HG03095 (cell line): ENCODE measurements around the gene SPDYA.
"Not testable (repeated sequence)": the region's sequence is repeated elsewhere in the genome, so short reads cannot be mapped to it uniquely, and the experiment has no call there.

Experiments
- ATAC-seq: cut with Tn5 transposase; IDR thresholded peaks from one replicate; pipeline ENCODE4 v1.9.1; 2021; ENCODE audit warnings: moderate library complexity; ENCODE audit not compliant: unreplicated experiment

Gene SPDYA

GRCh38 chr2:28810384-28811285, at the start of gene SPDYA:
Gene SPDYA (plus strand): TSS chr2:28810834. CDS start chr2:28816015, 5,181 bp downstream.
- ATAC-seq: peak; percentile 69

GRCh38 chr2:28761420-28761819, 49.2 kb upstream of the SPDYA start:
- ATAC-seq: no peak

- ATAC-seq: no peak
Observed at GRCh38 chr2:28764909-28765711, 45.5 kb upstream of the SPDYA start.

GRCh38 chr2:28766070-28766469, 44.6 kb upstream of the SPDYA start:
- ATAC-seq: no peak

- no peak for ATAC-seq
Observed at GRCh38 chr2:28767337-28767736, 43.3 kb upstream of the SPDYA start.

- ATAC-seq: no peak
Observed at GRCh38 chr2:28768422-28768821, 42.2 kb upstream of the SPDYA start.

- ATAC-seq: no peak
Observed at GRCh38 chr2:28768952-28769351, 41.7 kb upstream of the SPDYA start.

GRCh38 chr2:28772351-28772750, 38.3 kb upstream of the SPDYA start:
- ATAC-seq: no peak

GRCh38 chr2:28776471-28776870, 34.2 kb upstream of the SPDYA start:
- no peak for ATAC-seq

GRCh38 chr2:28778392-28778791, 32.2 kb upstream of the SPDYA start:
- ATAC-seq: no peak

- no peak for ATAC-seq
Observed at GRCh38 chr2:28779001-28779400, 31.6 kb upstream of the SPDYA start.

- ATAC-seq: no peak
Observed at GRCh38 chr2:28780496-28780895, 30.1 kb upstream of the SPDYA start.

- no peak for ATAC-seq
Observed at GRCh38 chr2:28782423-28782822, 28.2 kb upstream of the SPDYA start.

- ATAC-seq: not testable (repeated sequence)
Observed at GRCh38 chr2:28784570-28784969, 26.1 kb upstream of the SPDYA start.

GRCh38 chr2:28796620-28797019, 14.0 kb upstream of the SPDYA start:
- ATAC-seq: no peak

- no peak for ATAC-seq
Observed at GRCh38 chr2:28801726-28802125, 8.9 kb upstream of the SPDYA start.

- no peak for ATAC-seq
Observed at GRCh38 chr2:28802975-28803429, 7.6 kb upstream of the SPDYA start.

- ATAC-seq: no peak
Observed at GRCh38 chr2:28809927-28810326, 707 bp upstream of the SPDYA start.

GRCh38 chr2:28818053-28818452, 7.4 kb downstream of the SPDYA start:
- ATAC-seq: no peak

- ATAC-seq: no peak
Observed at GRCh38 chr2:28821295-28821958, 10.8 kb downstream of the SPDYA start.

- ATAC-seq: no peak
Observed at GRCh38 chr2:28822036-28822435, 11.4 kb downstream of the SPDYA start.
